ENCODE results near the gene ARPC5.

DNA sequence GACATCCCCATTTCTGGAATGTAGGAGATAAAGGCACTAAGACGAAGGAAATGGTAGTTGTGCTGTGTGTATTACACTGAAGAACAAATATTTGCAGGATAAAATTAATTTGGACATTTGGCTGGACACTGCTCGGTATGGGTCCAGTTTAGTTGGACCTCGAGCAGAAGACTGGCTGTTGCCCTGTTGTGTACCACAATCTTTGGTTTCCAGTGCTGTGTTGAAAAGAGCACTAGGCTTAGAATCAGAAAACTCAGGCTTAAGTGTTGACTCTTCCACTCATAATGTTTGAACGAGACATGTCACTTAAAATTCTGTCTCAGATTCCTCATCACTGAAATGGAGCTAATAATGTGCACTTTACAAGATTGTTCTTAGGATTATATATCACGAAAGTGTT lies 1.2 kb upstream of the ARPC5 start:
- TF ChIP-seq, protein P1, sequence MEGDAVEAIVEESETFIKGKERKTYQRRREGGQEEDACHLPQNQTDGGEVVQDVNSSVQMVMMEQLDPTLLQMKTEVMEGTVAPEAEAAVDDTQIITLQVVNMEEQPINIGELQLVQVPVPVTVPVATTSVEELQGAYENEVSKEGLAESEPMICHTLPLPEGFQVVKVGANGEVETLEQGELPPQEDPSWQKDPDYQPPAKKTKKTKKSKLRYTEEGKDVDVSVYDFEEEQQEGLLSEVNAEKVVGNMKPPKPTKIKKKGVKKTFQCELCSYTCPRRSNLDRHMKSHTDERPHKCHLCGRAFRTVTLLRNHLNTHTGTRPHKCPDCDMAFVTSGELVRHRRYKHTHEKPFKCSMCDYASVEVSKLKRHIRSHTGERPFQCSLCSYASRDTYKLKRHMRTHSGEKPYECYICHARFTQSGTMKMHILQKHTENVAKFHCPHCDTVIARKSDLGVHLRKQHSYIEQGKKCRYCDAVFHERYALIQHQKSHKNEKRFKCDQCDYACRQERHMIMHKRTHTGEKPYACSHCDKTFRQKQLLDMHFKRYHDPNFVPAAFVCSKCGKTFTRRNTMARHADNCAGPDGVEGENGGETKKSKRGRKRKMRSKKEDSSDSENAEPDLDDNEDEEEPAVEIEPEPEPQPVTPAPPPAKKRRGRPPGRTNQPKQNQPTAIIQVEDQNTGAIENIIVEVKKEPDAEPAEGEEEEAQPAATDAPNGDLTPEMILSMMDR (IDR thresholded peaks at IDR 0.05): no peak
- no peak for TF ChIP-seq POLR2A (IDR thresholded peaks at IDR 0.05)

Data from tibial nerve (tissue), 3 donors.